ENCODE results near the gene BCAN.

BCAN gene

DNA sequence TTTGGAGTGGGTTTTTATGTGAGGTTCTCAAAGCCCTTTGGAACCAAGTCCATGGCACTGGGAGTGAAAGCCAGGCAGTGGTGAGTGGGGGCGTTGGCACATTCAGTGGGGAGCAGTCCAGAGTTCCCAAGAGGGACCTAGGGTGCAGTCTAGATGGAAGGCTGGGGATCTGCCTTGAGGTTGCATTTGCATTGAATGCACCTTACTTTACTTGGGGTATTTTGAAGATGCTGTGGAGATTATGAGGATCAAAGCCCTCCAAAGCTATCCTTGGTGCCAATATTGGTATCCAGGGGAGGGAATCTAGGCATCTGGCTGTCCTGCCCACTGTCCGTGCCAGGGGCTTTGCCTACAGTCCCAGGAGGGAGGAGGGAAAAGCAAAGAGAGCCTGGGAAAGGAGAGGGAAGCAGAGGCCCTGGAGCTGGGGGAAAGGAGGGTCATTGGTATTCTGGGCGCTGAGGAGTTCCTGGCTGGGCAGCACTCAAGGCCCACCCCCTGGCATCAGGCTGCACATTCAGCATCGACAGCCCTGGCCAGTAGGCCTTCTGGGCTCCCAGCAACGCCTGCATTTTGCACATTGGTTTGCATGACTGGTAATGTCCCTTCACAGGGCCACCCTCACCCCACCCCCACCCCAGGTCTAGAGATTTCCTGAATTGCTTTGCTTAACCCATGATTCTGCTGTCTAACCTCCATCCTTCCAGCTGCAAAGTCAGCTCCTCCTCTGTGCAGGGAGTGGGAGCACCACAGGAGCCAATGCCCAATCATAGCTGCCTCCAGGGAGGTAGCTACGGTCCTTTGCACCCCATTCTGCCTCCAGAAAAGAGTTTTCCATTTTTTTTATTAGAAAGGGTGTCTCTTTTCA is 843 bp upstream of the BCAN start:
- peaks cover 78% of the 10 kb centered on the region for H3K27me3 ChIP-seq (ENCODE audit: control insufficient read depth, low read length)
- no peak overlapping the region for H3K4me3 ChIP-seq (ENCODE audit: low read length)

GRCh38 chr1:156642265-156643048 is 540 bp downstream of the BCAN start:
- TF ChIP-seq, protein P1, sequence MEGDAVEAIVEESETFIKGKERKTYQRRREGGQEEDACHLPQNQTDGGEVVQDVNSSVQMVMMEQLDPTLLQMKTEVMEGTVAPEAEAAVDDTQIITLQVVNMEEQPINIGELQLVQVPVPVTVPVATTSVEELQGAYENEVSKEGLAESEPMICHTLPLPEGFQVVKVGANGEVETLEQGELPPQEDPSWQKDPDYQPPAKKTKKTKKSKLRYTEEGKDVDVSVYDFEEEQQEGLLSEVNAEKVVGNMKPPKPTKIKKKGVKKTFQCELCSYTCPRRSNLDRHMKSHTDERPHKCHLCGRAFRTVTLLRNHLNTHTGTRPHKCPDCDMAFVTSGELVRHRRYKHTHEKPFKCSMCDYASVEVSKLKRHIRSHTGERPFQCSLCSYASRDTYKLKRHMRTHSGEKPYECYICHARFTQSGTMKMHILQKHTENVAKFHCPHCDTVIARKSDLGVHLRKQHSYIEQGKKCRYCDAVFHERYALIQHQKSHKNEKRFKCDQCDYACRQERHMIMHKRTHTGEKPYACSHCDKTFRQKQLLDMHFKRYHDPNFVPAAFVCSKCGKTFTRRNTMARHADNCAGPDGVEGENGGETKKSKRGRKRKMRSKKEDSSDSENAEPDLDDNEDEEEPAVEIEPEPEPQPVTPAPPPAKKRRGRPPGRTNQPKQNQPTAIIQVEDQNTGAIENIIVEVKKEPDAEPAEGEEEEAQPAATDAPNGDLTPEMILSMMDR (IDR thresholded peaks at IDR 0.05; ENCODE audit: low read depth, low read length, poor library complexity, severe bottlenecking), result no peak
- Histone ChIP-seq H3K4me2 (ENCODE audit: low read length) (no peak overlapping the region), H3K27me3 (ENCODE audit: control insufficient read depth, low read length) (peaks cover 75% of the 10 kb centered on the region), H3K9me2 (replicated peaks; ENCODE audit: control insufficient read depth, low read length) (no peaks in the 10 kb centered on the region), H3K4me1 (ENCODE audit: control insufficient read depth, low read length) (peaks cover 8% of the 10 kb centered on the region), H3F3A (ENCODE audit: control insufficient read depth, insufficient read depth) (no peaks in the 10 kb centered on the region), H4K20me1 (ENCODE audit: control insufficient read depth, insufficient read depth, low read depth, low read length) (0 out of 2 replicates have a peak, but pooled peaks cover 2% of the 10 kb centered on the region), H3K9me3 (ENCODE audit: control insufficient read depth, insufficient read depth, low read length) (no peaks in the 10 kb centered on the region), H3K4me3 (ENCODE audit: low read length) (no peak overlapping the region), H3K27ac (ENCODE audit: low read depth, low read length) (no peak overlapping the region), H3K36me3 (ENCODE audit: control insufficient read depth, low read length) (no peaks in the 10 kb centered on the region), H3K79me2 (ENCODE audit: control insufficient read depth, low read length) (no peaks in the 10 kb centered on the region)

More for the DNA sequence above, 843 bp upstream of the BCAN start:
- Histone ChIP-seq H3F3A (ENCODE audit: control insufficient read depth, insufficient read depth) (no peaks in the 10 kb centered on the region), H3K27ac (ENCODE audit: low read depth, low read length) (no peak overlapping the region), H3K9me3 (ENCODE audit: control insufficient read depth, insufficient read depth, low read length) (no peaks in the 10 kb centered on the region), H3K4me1 (ENCODE audit: control insufficient read depth, low read length) (peaks cover 8% of the 10 kb centered on the region), H3K36me3 (ENCODE audit: control insufficient read depth, low read length) (no peaks in the 10 kb centered on the region), H3K9me2 (replicated peaks; ENCODE audit: control insufficient read depth, low read length) (no peaks in the 10 kb centered on the region), H3K4me2 (ENCODE audit: low read length) (no peak overlapping the region), H4K20me1 (ENCODE audit: control insufficient read depth, insufficient read depth, low read depth, low read length) (0 out of 2 replicates have a peak, but pooled peaks cover 2% of the 10 kb centered on the region), H3K79me2 (ENCODE audit: control insufficient read depth, low read length) (no peaks in the 10 kb centered on the region)
- TF ChIP-seq, protein P1 (IDR thresholded peaks at IDR 0.05; ENCODE audit: low read depth, low read length, poor library complexity, severe bottlenecking), result no peak
- TF ChIP-seq EZH2phosphoT487 (IDR thresholded peaks at IDR 0.05; ENCODE audit: borderline replicate concordance, low read length), result no peak

GRCh38 chr1:156643049-156643777 is 1.3 kb downstream of the BCAN start:
- no peak overlapping the region for H3K4me2 ChIP-seq (ENCODE audit: low read length)
- peaks cover 75% of the 10 kb centered on the region for H3K27me3 ChIP-seq (ENCODE audit: control insufficient read depth, low read length)
- H3K9me2 ChIP-seq (replicated peaks; ENCODE audit: control insufficient read depth, low read length), result no peaks in the 10 kb centered on the region

More at GRCh38 chr1:156643049-156643777, 1.3 kb downstream of the BCAN start:
- H3K36me3 ChIP-seq (ENCODE audit: control insufficient read depth, low read length), result no peaks in the 10 kb centered on the region
- no peaks in the 10 kb centered on the region for H3F3A ChIP-seq (ENCODE audit: control insufficient read depth, insufficient read depth)
- TF ChIP-seq, protein P1 (IDR thresholded peaks at IDR 0.05; ENCODE audit: low read depth, low read length, poor library complexity, severe bottlenecking), result no peak
- no peak overlapping the region for H3K4me3 ChIP-seq (ENCODE audit: low read length)
- no peaks in the 10 kb centered on the region for H3K79me2 ChIP-seq (ENCODE audit: control insufficient read depth, low read length)
- no peaks in the 10 kb centered on the region for H3K9me3 ChIP-seq (ENCODE audit: control insufficient read depth, insufficient read depth, low read length)
- H3K27ac ChIP-seq (ENCODE audit: low read depth, low read length), result no peak overlapping the region
- peaks cover 8% of the 10 kb centered on the region for H3K4me1 ChIP-seq (ENCODE audit: control insufficient read depth, low read length)
- H4K20me1 ChIP-seq (ENCODE audit: control insufficient read depth, insufficient read depth, low read depth, low read length), result 0 out of 2 replicates have a peak, but pooled peaks cover 2% of the 10 kb centered on the region
